ENCODE data around the gene RICTOR.
A peak's percentile ranks its signal among the peaks of the same experiment; 100 is the strongest.

The RICTOR gene

GRCh38 chr5:39062530-39062929 lies 11.7 kb downstream of the RICTOR start:
- H3K79me2 ChIP-seq (ENCODE audit: low read length), result peaks cover 70% of the 10 kb centered on the region
- H3K27me3 ChIP-seq (ENCODE audit: low read depth, low read length), result no peaks in the 10 kb centered on the region
- no peak overlapping the region for H3K9ac ChIP-seq (ENCODE audit: low read length)
- no peak overlapping the region for H3K4me3 ChIP-seq (ENCODE audit: low read length)
- H3K36me3 ChIP-seq (replicated peaks; ENCODE audit: low read depth, low read length), result peaks cover 16% of the 10 kb centered on the region
- peaks cover 42% of the 10 kb centered on the region for H4K20me1 ChIP-seq (ENCODE audit: insufficient read depth, low read length)
- H3K9me3 ChIP-seq (ENCODE audit: insufficient read depth, low read length), result no peaks in the 10 kb centered on the region
- H3K27ac ChIP-seq (ENCODE audit: low read length), result no peak overlapping the region
- no peak overlapping the region for H2AFZ ChIP-seq (ENCODE audit: low read depth, low read length)
- no peak for TF ChIP-seq EZH2phosphoT487 (IDR thresholded peaks at IDR 0.05; ENCODE audit: low read depth)
- no peak for TF ChIP-seq CTCF (IDR thresholded peaks at IDR 0.05; ENCODE audit: low read depth, low read length)
- no peak overlapping the region for H3K4me2 ChIP-seq (ENCODE audit: low read length)
- H3K4me1 ChIP-seq (ENCODE audit: low read length), result peaks cover 8% of the 10 kb centered on the region

- Histone ChIP-seq H4K20me1 (ENCODE audit: insufficient read depth, low read length) (peaks cover 46% of the 10 kb centered on the region), H3K27me3 (ENCODE audit: low read depth, low read length) (no peaks in the 10 kb centered on the region), H3K36me3 (replicated peaks; ENCODE audit: low read depth, low read length) (peaks cover 13% of the 10 kb centered on the region), H3K27ac (ENCODE audit: low read length) (no peak overlapping the region), H3K9ac (ENCODE audit: low read length) (no peak overlapping the region), H2AFZ (ENCODE audit: low read depth, low read length) (no peak overlapping the region), H3K79me2 (ENCODE audit: low read length) (peaks cover 72% of the 10 kb centered on the region), H3K4me3 (ENCODE audit: low read length) (no peak overlapping the region), H3K4me2 (ENCODE audit: low read length) (no peak overlapping the region), H3K9me3 (ENCODE audit: insufficient read depth, low read length) (no peaks in the 10 kb centered on the region), H3K4me1 (ENCODE audit: low read length) (peaks cover 12% of the 10 kb centered on the region)
- TF ChIP-seq EZH2phosphoT487 (IDR thresholded peaks at IDR 0.05; ENCODE audit: low read depth), result no peak
Measured at GRCh38 chr5:39062104-39062503, 12.1 kb downstream of the RICTOR start.

- Histone ChIP-seq H3K4me3 (ENCODE audit: low read length) (no peak overlapping the region), H4K20me1 (ENCODE audit: insufficient read depth, low read length) (peaks cover 54% of the 10 kb centered on the region), H3K27ac (ENCODE audit: low read length) (no peak overlapping the region), H3K4me1 (ENCODE audit: low read length) (peaks cover 14% of the 10 kb centered on the region), H3K9me3 (ENCODE audit: insufficient read depth, low read length) (no peaks in the 10 kb centered on the region), H3K79me2 (ENCODE audit: low read length) (peaks cover 70% of the 10 kb centered on the region), H3K9ac (ENCODE audit: low read length) (no peak overlapping the region), H2AFZ (ENCODE audit: low read depth, low read length) (no peak overlapping the region), H3K36me3 (replicated peaks; ENCODE audit: low read depth, low read length) (no peaks in the 10 kb centered on the region), H3K27me3 (ENCODE audit: low read depth, low read length) (no peaks in the 10 kb centered on the region), H3K4me2 (ENCODE audit: low read length) (no peak overlapping the region)
- TF ChIP-seq EZH2phosphoT487 (IDR thresholded peaks at IDR 0.05; ENCODE audit: low read depth) (no peak), CTCF (IDR thresholded peaks at IDR 0.05; ENCODE audit: low read depth, low read length) (no peak)
Measured at GRCh38 chr5:39059064-39059463, 15.1 kb downstream of the RICTOR start.

- Histone ChIP-seq H3K9me3 (ENCODE audit: insufficient read depth, low read length) (no peaks in the 10 kb centered on the region), H3K4me2 (ENCODE audit: low read length) (peak overlapping the region; percentile 79), H4K20me1 (ENCODE audit: insufficient read depth, low read length) (peaks cover 53% of the 10 kb centered on the region), H2AFZ (ENCODE audit: low read depth, low read length) (no peak overlapping the region), H3K4me3 (ENCODE audit: low read length) (peak overlapping the region; percentile 69), H3K36me3 (replicated peaks; ENCODE audit: low read depth, low read length) (no peaks in the 10 kb centered on the region), H3K9ac (ENCODE audit: low read length) (peak overlapping the region; percentile 26; the same call in 1 of the 2 replicates), H3K79me2 (ENCODE audit: low read length) (peaks cover 67% of the 10 kb centered on the region), H3K4me1 (ENCODE audit: low read length) (peaks cover 14% of the 10 kb centered on the region), H3K27me3 (ENCODE audit: low read depth, low read length) (no peaks in the 10 kb centered on the region), H3K27ac (ENCODE audit: low read length) (no peak overlapping the region)
- TF ChIP-seq CTCF (IDR thresholded peaks at IDR 0.05; ENCODE audit: low read depth, low read length) (no peak), EZH2phosphoT487 (IDR thresholded peaks at IDR 0.05; ENCODE audit: low read depth) (no peak)
Measured at GRCh38 chr5:39058178-39058921, 15.8 kb downstream of the RICTOR start.

Data from OCI-LY3 (cell line).